ENCODE measurements around the gene REXO1.
"Not testable (repeated sequence)": the region's sequence is repeated elsewhere in the genome, so short reads cannot be mapped to it uniquely, and the experiment has no call there.

The REXO1 gene, protein sequence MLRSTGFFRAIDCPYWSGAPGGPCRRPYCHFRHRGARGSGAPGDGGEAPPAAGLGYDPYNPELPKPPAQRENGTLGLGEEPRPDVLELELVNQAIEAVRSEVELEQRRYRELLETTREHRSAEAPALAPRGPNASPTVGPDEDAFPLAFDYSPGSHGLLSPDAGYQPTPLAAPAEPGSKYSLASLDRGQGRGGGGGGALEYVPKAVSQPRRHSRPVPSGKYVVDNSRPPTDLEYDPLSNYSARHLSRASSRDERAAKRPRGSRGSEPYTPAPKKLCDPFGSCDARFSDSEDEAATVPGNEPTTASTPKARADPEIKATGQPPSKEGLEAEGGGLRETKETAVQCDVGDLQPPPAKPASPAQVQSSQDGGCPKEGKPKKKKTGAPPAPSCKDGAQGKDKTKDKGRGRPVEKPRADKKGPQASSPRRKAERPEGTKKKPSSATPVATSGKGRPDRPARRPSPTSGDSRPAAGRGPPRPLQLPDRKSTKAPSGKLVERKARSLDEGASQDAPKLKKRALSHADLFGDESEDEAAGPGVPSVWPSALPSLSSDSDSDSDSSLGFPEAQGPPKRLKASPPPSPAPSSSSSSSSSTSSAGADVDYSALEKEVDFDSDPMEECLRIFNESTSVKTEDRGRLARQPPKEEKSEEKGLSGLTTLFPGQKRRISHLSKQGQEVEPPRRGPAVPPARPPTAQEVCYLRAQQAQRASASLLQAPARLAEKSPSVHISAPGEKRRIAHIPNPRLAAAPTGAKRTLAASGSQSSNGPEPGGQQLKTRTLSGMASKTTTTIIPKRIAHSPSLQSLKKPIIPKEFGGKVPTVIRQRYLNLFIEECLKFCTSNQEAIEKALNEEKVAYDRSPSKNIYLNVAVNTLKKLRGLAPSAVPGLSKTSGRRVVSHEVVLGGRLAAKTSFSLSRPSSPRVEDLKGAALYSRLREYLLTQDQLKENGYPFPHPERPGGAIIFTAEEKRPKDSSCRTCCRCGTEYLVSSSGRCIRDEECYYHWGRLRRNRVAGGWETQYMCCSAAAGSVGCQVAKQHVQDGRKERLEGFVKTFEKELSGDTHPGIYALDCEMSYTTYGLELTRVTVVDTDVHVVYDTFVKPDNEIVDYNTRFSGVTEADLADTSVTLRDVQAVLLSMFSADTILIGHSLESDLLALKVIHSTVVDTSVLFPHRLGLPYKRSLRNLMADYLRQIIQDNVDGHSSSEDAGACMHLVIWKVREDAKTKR

GRCh38 chr19:1848399-1849131 lies at the start of gene REXO1:
Gene REXO1, minus strand, starts transcription at chr19:1848483. Its CDS starts 125 bp downstream, at chr19:1848358.
- in situ Hi-C loops (cut with MboI; ENCODE audit: low sequenced_read_pairs), result no loop called here

DNA sequence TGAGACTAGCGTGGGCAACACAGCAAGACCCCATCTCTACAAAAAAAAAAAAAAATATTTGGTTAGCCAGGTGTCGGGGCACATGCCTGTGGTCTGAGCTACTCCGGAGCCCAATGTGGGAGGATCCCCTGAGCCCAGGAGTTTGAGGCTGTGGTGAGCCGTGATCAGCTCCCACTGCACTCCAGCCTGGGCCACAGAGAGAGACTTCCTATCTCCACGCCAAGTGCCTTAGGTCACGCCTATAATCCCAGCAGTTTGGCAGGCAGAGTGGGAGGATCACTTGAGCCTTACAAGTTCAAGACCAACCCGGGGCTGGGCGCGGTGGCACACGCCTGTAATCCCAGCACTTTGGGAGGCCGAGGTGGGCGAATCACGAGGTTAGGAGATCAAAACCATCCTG lies 48.2 kb upstream of the REXO1 start:
- in situ Hi-C loops (cut with MboI; ENCODE audit: low sequenced_read_pairs), result no loop called here

DNA sequence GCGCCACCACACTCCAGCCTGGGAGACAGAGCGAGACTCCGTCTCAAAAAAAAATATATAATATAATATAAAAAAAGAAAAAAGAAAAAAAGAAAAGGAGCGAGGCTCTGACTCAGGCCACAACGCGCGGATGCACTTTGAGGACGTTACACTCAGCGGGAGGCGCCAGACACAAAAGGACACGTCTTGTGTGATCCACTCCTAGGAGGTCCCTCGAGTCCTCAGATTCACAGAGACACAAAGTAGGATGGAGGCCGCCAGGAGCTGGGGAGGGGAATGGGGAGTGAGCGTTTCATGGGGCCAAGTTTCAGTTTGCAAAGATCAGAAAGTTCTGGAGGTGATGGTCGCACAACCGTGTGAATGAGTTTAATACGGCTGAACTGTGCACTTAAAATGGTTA lies 45.5 kb upstream of the REXO1 start:
- in situ Hi-C loops (cut with MboI; ENCODE audit: low sequenced_read_pairs), result no loop called here

DNA sequence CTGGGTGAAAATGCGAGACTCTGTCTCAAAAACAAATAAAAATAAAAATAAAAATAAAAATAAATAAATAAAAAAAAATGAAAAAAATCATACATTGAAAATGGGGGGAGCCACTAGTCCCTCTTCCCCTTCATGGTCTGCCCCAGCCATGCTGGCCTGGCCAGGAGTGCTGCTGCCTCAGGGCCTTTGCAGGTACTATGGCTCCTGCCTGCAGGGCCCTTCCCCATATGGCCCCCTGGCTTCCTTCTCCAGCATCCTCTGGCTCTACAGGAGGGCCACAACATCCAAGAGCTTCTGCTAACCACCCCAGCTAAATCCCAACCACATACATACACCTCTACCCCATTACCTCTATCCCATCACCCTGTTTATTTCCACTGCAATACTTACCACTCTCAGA lies 41.6 kb upstream of the REXO1 start:
- in situ Hi-C loops (cut with MboI; ENCODE audit: low sequenced_read_pairs), result no loop called here

DNA sequence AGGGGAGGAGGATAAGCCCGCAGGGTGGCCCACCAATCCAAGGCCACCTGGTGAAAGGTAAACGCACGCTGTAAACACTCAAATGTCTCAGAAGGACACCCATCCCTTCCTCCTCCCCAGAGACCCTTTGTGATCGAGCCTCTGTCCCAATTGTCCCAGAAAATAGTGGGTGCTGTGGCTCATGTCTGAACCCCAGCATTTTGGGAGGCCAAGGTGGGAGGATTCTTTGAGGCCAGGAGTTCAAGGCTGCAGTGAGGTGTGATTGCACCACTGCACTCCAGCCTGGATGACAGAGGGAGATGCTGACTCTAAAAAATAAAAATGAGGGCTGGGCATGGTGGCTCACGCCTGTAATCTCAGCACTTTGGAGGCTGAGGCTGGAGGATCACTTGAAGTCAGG lies 40.1 kb upstream of the REXO1 start:
- in situ Hi-C loops (cut with MboI; ENCODE audit: low sequenced_read_pairs), result no loop called here

DNA sequence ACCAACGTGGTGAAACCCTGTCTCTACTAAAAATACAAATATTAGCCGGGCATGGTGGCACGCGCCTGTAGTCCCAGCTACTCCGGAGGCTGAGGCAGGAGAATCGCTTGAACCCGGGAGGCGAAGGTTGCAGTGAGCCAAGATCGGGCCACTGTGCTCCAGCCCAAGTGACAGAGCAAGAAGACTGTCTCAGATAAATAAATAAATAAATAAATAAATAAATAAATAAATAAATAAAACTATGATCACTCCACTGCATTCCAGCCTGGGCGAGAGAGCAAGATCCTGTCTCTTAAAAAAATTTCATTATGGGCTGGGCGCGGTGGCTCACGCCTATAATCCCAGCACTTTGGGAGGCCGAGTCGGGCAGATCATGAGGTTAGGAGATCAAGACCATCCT lies 38.1 kb upstream of the REXO1 start:
- in situ Hi-C loops (cut with MboI; ENCODE audit: low sequenced_read_pairs), result not testable (repeated sequence)

- in situ Hi-C loops (cut with MboI; ENCODE audit: low sequenced_read_pairs), result not testable (repeated sequence)
Measured at GRCh38 chr19:1885398-1886119, 37.3 kb upstream of the REXO1 start, which contains the start of gene ABHD17A. Gene ABHD17A, minus strand, starts transcription at chr19:1885496. Its CDS starts 3,930 bp downstream, at chr19:1881566.

GRCh38 chr19:1884719-1885334 lies 36.5 kb upstream of the REXO1 start:
- in situ Hi-C loops (cut with MboI; ENCODE audit: low sequenced_read_pairs), result no loop called here

DNA sequence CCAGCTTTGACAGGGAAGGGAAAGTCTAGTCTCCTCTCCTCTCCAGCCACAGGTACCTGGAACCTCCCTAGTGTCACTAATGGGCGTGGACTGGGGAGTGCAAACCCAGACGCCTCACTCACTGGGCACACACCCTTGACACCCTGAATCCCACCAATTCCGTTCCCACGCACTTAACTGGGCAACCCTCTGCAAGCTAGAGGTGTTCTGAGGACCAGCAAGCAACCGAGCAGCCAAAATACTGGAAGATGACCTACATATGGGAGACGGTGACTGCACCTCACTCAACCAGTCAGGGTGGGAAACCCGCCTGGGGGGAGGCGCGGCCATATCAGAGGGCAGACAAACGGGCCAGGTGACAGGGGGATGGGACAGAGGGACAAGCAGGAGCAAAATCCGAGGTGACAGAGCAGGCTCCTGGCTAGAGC lies 36.0 kb upstream of the REXO1 start:
- in situ Hi-C loops (cut with MboI; ENCODE audit: low sequenced_read_pairs), result no loop called here

- in situ Hi-C loops (cut with MboI; ENCODE audit: low sequenced_read_pairs), result no loop called here
Measured at GRCh38 chr19:1883784-1884183, 35.5 kb upstream of the REXO1 start.

DNA sequence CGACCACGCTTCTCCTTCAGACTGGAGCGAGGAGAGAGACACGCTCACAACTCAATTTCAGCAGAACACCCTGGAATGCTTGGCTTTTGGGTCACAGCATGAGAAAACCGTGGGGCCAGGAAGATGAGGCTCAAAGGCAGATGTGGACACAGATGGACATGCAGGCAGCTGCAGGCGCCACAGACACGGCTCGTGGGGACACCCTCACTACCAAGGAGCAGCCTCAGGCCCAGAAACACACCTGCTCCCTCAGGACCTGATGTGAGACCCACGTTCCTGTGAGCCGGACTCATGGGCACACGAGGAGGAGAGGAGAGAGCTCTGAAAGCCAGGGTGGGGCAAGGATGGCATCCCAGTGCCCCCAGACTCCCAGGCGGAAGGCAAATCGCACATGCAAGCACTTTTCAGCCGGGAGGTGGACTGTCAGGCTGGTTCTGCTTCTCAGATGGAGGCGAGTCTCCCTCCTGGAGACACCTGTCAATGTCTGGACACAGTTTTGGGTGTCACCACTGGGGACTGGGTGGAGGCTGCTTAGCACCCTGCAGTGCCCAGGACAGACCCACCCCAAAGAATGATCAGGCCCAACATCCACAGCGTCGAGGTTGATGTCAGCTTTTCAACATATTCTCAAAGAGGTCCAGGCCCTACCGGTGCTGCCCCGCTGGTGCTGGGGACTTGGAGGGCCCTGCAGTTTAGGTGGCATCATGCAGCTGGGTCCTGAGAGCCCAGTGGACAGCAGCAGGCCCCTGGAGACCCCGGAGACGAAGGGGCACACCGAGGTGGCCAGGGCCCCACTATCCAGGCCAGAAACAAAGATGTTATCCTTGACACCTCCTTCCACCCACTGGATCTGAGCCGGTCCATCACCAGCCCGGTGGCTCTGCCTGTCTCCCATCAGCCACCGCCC lies 34.8 kb upstream of the REXO1 start:
- in situ Hi-C loops (cut with MboI; ENCODE audit: low sequenced_read_pairs), result no loop called here

DNA sequence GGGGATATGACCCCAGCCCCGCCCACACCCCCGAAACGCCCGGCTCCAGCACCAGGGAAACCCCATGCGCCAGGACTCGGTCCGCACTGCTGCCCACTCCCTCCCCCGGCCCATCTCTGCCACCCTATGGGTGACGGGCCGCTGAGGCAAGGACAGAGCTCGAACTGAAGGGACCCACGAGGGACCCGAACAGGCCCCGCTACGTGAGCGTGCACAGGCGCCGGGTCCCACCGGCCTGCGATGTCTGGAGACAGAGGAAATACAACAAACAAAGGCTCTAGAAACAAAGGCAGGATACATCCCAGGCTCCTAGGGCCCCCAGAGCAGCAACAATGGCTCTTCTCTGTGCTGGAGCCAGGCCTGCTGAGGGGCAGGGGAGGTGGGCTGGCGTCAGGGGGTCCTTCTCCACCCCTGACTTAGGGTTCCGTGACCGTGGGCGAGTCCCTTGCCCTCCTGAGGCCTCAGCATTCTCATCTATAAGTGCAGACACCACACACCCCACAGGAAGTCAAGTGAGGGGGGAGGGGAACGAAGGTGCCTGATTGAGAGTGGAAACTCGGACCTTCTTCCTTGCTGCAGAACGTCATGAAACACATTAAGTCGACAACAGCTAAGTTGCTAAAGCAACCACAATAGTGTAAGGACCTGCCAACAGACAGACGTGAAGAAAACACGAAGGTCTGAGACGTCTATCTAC lies 34.0 kb upstream of the REXO1 start:
- in situ Hi-C loops (cut with MboI; ENCODE audit: low sequenced_read_pairs), result no loop called here

- in situ Hi-C loops (cut with MboI; ENCODE audit: low sequenced_read_pairs), result not testable (repeated sequence)
Measured at GRCh38 chr19:1881393-1882088, 33.3 kb upstream of the REXO1 start.

DNA sequence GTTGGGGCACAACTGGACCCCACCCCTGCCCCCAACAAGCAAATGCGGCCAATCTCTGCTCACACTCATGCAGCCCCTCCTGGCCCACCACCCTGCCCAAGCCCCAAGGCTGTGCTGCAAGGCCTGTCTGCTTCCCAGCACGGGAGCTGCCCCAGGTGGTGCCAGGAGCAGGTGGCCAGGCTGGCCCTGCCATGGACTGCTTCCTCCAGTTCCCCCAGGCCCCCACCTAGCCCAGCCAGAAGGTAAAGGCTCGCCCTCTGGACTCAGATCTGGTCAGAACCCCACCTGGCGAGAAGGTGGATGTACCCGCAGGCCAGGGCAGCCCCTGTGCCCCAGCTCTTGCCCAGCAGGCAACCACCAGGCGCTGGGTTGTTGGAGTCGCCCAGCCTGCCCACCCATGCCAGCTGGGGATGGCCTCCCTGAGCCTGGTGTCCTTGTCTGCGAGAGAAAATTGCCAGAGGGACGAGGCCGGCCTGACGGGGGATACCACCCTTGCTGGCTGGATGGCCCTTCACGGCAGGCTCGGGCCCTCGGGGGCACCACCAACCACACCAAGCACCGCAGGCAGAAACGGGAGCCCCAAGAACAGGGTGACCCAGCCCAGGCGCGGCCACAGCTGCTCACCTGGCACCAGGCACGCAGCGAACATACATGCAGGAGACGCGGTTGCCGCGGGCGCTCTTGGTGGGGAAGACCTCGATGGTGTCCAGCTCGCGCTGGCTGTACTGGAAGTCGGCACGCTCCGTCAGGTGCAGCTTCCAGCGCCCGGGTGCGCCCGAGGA lies 32.5 kb upstream of the REXO1 start:
- in situ Hi-C loops (cut with MboI; ENCODE audit: low sequenced_read_pairs), result no loop called here

DNA sequence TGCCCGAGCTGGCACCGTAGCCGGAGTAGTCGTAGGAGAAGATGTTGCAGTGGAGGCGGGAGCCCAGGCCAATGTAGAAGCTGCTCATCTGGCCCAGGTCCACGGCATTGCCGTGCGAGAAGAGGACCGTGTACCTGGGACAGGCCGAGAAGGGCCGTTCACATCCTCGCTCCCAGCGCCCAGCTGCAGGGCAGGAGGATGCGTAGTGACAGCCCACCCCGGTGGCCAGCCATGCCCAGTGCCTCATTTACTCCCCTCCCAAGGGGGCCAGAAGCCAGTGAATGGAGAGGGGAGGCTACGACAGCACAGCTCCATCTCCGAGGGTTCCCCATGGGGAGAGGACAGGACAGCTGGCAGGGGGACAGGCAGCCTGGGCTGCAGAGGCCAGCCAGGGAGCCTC lies 31.7 kb upstream of the REXO1 start:
- in situ Hi-C loops (cut with MboI; ENCODE audit: low sequenced_read_pairs), result not testable (repeated sequence)

GRCh38 chr19:1878583-1878982 lies 30.3 kb upstream of the REXO1 start:
- in situ Hi-C loops (cut with MboI; ENCODE audit: low sequenced_read_pairs), result not testable (repeated sequence)

All from HL-60/S4 (cell line).